GM10266 (cell line): ENCODE measurements around the gene MAPKAPK5.

Source experiments
- DNase-seq: peaks from one replicate; pipeline ENCODE4 v3.0.0; 2012; ENCODE audit errors: extremely low spot score
- CTCF ChIP-seq: IDR thresholded peaks from 2 replicates; pipeline ENCODE4 v1.5.1; 2012; ENCODE audit warnings: mild to moderate bottlenecking, low read depth; ENCODE audit not compliant: control insufficient read depth, insufficient read depth; ENCODE audit errors: missing control alignments

Gene MAPKAPK5

GRCh38 chr12:111846016-111846415, 4.0 kb downstream of the MAPKAPK5 start:
- no peak for DNase-seq

GRCh38 chr12:111850526-111850925, 8.5 kb downstream of the MAPKAPK5 start:
- TF ChIP-seq CTCF = no peak

More at GRCh38 chr12:111846016-111846415, 4.0 kb downstream of the MAPKAPK5 start:
- TF ChIP-seq CTCF = no peak

GRCh38 chr12:111858186-111858585, 16.2 kb downstream of the MAPKAPK5 start:
- no peak for TF ChIP-seq CTCF
- DNase-seq = no peak

More at GRCh38 chr12:111850526-111850925, 8.5 kb downstream of the MAPKAPK5 start:
- DNase-seq = no peak

DNA sequence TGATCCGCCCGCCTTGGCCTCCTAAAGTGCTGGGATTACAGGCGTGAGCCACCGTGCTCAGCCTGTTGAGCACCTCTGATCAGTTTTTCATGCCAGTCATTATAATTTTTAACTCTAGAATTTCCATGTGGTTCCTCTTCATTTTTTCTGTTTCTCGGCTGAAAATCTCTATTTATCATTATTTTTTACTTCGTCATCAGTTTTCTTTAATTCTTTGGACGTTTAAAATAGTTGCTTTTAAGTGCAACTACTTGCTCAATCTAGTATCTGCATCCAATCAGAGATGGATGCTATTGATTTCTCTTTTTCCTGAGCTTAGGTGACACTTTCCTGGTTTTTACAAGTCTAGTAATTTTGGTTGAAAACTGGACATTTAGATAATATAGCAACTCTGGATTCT, 16.8 kb downstream of the MAPKAPK5 start:
- no peak for TF ChIP-seq CTCF
- DNase-seq = no peak

GRCh38 chr12:111864913-111865312, 22.9 kb downstream of the MAPKAPK5 start:
- DNase-seq = no peak

DNA sequence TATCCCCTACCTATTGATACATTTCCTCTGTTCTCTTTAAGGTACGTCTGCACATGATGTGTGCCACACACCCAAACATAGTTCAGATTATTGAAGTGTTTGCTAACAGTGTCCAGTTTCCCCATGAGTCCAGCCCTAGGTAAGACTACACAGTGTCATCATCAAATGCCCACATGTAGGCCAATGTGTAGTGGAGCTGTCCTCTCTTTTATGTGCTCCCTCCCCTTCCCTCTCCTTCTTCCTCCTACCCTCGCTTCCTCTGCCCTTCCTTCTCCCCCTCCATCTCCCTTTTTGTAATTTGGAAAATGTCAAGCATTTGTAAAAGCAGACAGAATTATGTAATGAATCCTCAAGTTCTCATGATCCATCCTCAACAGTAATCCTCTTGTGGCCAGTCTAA, 25.5 kb downstream of the MAPKAPK5 start:
- no peak for TF ChIP-seq CTCF
- DNase-seq = no peak

More at GRCh38 chr12:111864913-111865312, 22.9 kb downstream of the MAPKAPK5 start:
- no peak for TF ChIP-seq CTCF

- no peak for TF ChIP-seq CTCF
- no peak for DNase-seq
Observed at GRCh38 chr12:111868676-111869588, 26.9 kb downstream of the MAPKAPK5 start.
